GM19351 (cell line): ENCODE measurements around the gene TAF8.

Experiments
- ATAC-seq: cut with Tn5 transposase; IDR thresholded peaks from one replicate; pipeline ENCODE4 v1.9.1; 2021; ENCODE audit warnings: mild to moderate bottlenecking, moderate library complexity; ENCODE audit not compliant: unreplicated experiment

TAF8 gene

GRCh38 chr6:42120895-42121865 is 70.9 kb downstream of the TAF8 start:
- no peak for ATAC-seq

- ATAC-seq, result no peak
These were observed 73.2 kb downstream of the TAF8 start for GRCh38 chr6:42123379-42124103.

DNA sequence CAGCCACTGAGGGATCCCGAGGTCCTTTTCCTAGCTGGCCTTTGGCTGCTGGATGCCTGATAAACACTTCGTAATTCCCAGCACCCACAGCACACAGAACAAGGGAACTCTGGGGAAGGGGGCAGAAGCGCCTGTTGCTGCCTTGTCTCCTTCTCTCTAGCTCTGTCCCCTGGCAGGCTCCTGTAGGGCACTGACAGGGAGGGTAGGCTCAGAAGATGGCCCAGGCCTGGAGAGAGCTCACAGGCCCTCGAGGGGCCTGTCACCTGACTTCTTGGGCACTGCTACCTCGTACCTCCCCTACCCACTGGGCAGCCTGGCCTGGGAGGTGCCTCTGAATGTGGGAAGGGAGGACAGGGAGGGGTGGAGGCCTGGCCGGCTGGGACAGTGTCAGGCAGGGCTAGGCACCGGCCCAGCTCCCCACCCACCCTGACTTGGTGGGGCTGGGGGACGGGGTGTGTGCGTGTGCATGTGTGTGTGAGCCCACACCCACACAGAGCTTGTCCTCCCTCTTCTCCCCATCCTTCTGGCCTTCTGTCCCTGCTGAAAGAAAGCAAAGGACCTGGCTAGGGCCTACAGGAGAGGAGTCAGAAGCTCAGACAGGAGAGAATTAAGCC is 74.0 kb downstream of the TAF8 start:
- no peak for ATAC-seq

GRCh38 chr6:42125231-42125630 is 74.9 kb downstream of the TAF8 start:
- ATAC-seq, result no peak

DNA sequence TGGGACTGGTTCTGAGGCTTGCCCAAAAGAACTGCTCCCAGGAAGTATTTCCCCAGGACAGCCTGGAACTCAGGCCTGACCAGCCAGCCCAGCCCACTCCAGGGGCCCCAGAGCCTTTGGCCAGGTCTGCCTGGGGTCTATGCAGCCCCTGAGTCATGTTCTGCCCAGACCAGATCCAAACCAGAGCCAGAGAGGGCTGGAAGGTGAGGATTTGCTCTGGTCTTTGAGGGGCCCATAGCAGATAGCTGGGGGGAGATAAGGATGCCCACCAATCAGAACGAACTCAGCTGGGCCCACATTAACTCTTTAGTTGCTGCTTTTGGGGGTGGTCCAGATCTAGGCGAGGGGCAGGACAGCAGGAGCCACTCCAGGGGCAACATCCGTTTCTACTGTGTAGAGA is 75.3 kb downstream of the TAF8 start:
- no peak for ATAC-seq

DNA sequence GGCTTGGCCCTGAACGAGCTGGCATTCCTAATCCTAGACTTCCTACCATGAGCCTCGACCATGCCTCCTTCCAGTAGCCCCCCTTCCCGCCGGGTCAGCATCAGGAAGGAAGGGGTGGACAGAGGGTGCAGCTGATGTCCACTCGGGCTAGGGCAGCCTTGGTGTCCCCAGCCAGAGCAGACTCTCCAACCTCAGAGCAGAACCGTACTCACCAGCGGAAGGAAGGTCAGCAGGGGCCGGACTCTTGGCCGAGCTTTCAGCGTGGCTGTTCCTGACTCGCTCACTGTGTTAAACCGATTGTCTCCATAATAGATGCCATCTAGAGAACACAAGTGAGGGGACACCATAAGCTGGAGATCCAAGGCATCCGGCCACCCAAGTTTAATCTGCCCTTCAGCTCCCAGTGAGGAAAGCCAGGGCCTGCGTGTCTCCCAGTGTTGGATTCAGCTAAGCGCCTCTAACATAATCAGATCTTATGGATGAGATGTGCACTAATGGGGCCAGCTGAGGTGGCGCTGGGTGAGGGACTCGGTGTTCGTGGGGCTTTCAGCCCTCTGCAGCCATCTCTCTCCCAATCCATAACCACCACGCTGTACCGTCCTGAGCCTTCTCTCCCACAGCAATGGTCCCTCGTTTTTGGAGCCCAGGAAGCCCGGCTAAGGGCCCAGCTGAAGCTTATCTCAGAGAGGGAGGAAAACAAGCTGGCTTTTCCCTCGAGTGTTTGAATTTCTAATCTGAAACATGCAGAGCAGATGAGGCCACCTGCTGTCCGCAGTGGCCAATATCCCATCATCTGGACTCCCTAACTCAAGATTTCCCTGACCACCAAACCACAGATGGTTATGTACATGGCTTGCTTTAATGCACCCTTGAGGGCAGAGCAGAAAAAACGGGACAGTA is 78.4 kb downstream of the TAF8 start:
- ATAC-seq, result no peak

DNA sequence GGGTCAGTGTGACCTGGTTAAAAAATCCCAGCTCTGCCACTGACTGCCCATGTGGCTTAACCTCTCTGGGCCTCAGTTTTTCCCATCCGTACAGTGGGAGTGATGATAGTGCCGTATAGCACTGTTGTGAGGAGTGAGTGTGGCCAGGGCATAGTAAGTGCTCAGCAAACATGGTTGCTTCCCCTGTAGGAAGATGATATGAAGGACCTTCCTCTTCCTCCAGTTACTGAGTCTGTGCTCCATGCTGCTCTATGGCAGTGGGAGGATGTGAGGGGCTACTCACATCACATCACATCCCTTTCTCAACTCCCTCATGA is 79.0 kb downstream of the TAF8 start:
- no peak for ATAC-seq

DNA sequence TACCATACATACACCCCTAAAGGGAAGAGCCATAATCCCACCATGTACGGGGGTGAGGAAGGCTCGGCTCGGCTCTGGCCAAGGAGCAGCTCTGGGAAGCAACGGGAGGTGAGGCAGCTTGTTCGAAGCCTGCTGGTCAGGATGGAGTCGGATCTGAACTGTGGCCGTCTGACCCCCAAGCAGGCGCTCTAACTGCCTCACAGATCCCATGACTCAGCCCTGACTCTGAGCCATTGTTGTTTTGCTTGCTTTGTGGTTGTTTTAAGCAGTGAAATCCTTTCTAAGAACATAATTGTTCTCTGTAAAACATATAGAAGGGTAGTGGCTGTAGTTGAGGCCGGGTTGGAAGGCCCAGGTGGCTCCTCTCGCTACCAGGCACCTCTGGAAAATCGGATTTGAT is 81.2 kb downstream of the TAF8 start:
- ATAC-seq, result no peak

- ATAC-seq, result no peak
These were observed 83.6 kb downstream of the TAF8 start for GRCh38 chr6:42133926-42134325.

GRCh38 chr6:42135161-42135560 is 84.8 kb downstream of the TAF8 start:
- ATAC-seq, result no peak

DNA sequence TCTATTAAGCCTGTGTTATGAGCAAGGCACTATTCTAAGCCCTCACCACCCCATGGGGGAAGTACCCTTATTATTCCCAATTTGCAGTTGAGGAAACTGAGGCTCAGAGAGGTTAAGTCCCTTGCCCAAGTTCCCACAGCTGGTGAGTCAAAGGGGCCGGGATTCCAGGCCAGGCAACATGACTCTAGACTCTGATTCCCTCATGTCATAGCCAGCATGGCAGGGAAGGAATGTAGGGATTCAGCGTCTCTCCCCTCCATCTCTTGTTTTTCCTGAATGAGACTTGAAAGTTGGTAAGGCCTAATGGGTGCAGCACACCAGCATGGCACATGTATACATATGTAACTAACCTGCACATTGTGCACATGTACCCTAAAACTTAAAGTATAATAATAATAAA is 85.4 kb downstream of the TAF8 start:
- ATAC-seq, result no peak

- no peak for ATAC-seq
These were observed 86.3 kb downstream of the TAF8 start for GRCh38 chr6:42136508-42137193.
